SK-N-MC (cell line): Measurements from ENCODE around the gene MARVELD3.

Source experiments
- DNase-seq: peaks from one replicate; pipeline ENCODE4 v3.0.0-alpha.2; 2011; ENCODE audit warnings: low read depth, low spot score
- H3K27ac ChIP-seq: fragments of 200-600 bp; sonication (generic); 2 replicates; pipeline ENCODE4 v1.5.1; 2016; ENCODE audit warnings: mixed run types
- H3K36me3 ChIP-seq: fragments of 200-600 bp; sonication (generic); 2 replicates; pipeline ENCODE4 v1.6.1; 2017; ENCODE audit warnings: antibody characterized with exemption, low read length, mixed read lengths; ENCODE audit not compliant: insufficient read depth
- H3K4me3 ChIP-seq: fragments of 200-600 bp; sonication (generic); 2 replicates; pipeline ENCODE4 v1.5.1; 2016
- H3K9ac ChIP-seq: fragments of 200-600 bp; sonication (generic); 2 replicates; pipeline ENCODE4 v1.8.0; 2017; ENCODE audit warnings: mixed run types, mixed read lengths; ENCODE audit not compliant: insufficient read length
- H3K9me3 ChIP-seq: fragments of 200-600 bp; sonication (generic); 2 replicates; pipeline ENCODE4 v1.6.1; 2017; ENCODE audit warnings: low read depth, mild to moderate bottlenecking, antibody characterized with exemption, low read length, moderate library complexity, mixed read lengths
- EZH2 ChIP-seq: fragments of 200-600 bp; sonication (generic); IDR thresholded peaks from one replicate; pipeline ENCODE4 v1.6.1; 2017; ENCODE audit warnings: antibody characterized with exemption
- FOXP2 ChIP-seq: optimal IDR thresholded peaks from 2 replicates; pipeline ENCODE3; 2011; ENCODE audit warnings: mild to moderate bottlenecking, moderate library complexity; ENCODE audit not compliant: insufficient read depth; ENCODE audit errors: extremely low read length, control extremely low read depth
- POLR2AphosphoS5 ChIP-seq: IDR thresholded peaks from 2 replicates; pipeline ENCODE4 v1.6.1; 2012; ENCODE audit warnings: mild to moderate bottlenecking, low read depth, low read length, borderline replicate concordance

Gene MARVELD3

DNA sequence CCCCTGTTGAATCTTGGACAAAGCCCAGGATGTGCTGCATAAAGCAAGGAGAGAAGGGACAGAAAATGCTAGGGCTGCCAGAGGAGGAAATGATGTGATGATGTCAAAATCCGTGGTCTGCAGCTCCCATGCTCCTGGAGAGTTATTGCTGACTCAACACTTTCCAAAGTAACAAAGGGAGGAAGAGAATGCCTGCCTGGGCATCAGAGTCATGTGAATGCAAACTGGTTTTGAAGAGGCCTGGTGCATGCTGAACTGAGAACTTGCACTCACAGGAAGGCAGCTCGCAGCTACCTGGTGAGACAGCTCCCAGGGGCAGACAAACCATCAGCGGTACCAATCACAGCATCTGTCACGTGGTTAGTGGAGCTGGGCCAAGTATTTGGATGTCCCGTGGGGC, 2.8 kb downstream of the MARVELD3 start:
- Histone ChIP-seq H3K27ac (peak overlapping the region; percentile 49), H3K9ac (no peak overlapping the region), H3K9me3 (no peaks in the 10 kb centered on the region), H3K4me3 (peak overlapping the region; percentile 9), H3K36me3 (no peaks in the 10 kb centered on the region)
- peak; percentile 10 for DNase-seq
- no peak for TF ChIP-seq EZH2
- no peak for TF ChIP-seq FOXP2
- TF ChIP-seq POLR2AphosphoS5: no peak

DNA sequence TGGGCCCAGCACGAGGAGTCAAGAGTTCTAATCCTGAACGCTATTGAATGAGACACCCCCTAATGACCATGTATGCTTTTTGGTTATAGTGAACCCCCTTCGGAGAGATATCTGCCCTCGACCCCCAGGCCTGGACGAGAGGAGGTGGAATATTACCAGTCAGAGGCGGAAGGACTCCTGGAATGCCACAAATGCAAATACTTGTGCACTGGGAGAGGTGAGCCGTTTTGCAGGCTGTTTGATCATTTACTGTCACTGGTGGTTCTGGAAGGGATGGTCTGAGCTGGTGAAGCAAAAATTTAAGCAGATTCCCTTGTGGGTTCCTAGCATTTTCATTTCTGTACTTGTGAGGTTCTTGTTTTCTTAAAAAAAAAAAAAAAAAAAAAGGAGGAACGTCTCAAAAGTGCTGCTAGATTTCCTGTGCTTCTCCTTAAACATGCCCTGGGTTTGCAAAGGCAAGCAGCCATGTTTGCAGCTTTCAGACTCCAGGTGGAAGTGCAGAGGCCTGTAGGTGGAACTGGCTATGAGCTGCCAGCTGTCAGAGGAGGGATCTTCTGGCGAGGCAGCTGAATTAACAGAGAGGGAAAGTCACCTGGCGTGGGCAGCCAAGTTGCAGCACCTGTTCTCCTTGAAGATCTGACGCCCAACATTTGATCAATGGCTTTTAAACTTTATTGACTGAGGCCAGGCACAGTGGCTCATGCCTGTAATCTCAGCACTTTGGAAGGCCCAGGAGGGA, 3.5 kb downstream of the MARVELD3 start:
- no peak overlapping the region for H3K9ac ChIP-seq
- TF ChIP-seq FOXP2 (no peak), EZH2 (no peak), POLR2AphosphoS5 (no peak)

GRCh38 chr16:71630808-71631207, 4.8 kb downstream of the MARVELD3 start:
- Histone ChIP-seq H3K9ac (no peak overlapping the region), H3K27ac (no peak overlapping the region), H3K4me3 (no peak overlapping the region), H3K36me3 (no peaks in the 10 kb centered on the region), H3K9me3 (no peaks in the 10 kb centered on the region)
- no peak for TF ChIP-seq FOXP2
- TF ChIP-seq POLR2AphosphoS5: no peak
- TF ChIP-seq EZH2: no peak
- DNase-seq: no peak

More for the DNA sequence above, 3.5 kb downstream of the MARVELD3 start:
- Histone ChIP-seq H3K9me3 (no peaks in the 10 kb centered on the region), H3K27ac (peak overlapping the region; percentile 49; the same call in 1 of the 2 replicates), H3K4me3 (peak overlapping the region; percentile 9), H3K36me3 (no peaks in the 10 kb centered on the region)
- DNase-seq: no peak

DNA sequence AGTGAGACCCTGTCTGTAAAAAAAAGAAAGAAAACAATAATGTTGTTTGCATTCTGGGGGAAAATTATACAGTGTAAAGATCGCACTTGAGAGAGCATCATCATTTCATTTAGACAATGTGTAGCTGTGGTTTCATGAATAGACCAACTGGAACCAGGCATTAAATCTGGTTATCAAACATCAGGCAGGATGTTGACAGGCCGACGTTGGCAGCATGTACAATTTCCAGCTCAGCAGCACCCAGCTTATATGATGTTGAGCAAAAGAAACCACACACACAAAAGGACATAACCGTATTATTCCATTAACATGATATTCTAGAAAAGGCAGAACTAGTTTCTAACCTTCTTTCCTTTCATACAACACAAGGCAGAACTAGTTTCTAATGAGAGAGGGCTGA, 5.8 kb downstream of the MARVELD3 start:
- no peak for TF ChIP-seq EZH2
- TF ChIP-seq FOXP2: no peak
- TF ChIP-seq POLR2AphosphoS5: no peak

DNA sequence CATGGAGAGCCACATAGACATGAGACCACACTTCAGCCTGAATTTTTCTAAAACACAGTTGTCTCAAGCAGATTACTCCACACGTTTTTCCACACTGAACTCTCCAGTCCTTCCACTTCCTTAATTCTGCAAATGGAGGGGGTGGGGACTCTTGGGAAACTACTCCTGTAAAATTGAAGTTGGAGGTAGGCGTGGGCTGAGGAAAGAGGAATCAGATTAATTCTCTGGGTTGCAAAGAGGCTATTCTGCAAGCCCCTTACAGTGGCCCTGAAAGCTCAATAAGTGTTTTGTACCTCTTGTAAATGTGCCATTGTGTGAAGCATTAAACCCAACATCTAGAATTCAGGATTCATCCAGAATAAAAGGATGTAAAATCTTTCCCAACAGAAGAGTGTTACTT, 9.6 kb downstream of the MARVELD3 start:
- Histone ChIP-seq H3K9ac (no peak overlapping the region), H3K27ac (no peak overlapping the region), H3K36me3 (no peaks in the 10 kb centered on the region), H3K4me3 (no peak overlapping the region), H3K9me3 (no peaks in the 10 kb centered on the region)
- TF ChIP-seq FOXP2 (no peak), POLR2AphosphoS5 (no peak), EZH2 (no peak)
- no peak for DNase-seq

More for the DNA sequence above, 5.8 kb downstream of the MARVELD3 start:
- H3K9ac ChIP-seq: no peak overlapping the region
- peak overlapping the region; percentile 25; the same call in 1 of the 2 replicates for H3K27ac ChIP-seq
- no peaks in the 10 kb centered on the region for H3K9me3 ChIP-seq
- no peak for DNase-seq
- H3K4me3 ChIP-seq: no peak overlapping the region
- no peaks in the 10 kb centered on the region for H3K36me3 ChIP-seq

DNA sequence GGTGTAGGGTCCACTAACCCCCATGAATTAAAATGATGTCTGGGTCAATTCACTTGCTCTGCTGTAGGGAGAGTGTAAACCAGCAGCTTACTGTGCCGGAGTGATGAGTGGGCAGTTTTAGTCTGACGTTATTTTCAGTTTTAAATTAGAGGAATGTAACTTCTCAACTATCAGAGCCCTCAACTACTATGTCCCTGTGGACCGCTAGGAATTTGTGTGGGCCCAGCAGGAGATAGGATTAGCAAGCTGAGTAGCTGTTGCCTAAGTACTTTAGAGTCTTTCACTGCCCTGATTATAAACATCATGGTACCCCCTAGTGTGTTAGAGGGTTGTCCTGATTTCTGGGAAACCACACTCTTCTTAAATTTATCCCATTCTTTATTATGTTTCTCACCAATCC, 11.4 kb downstream of the MARVELD3 start:
- H3K27ac ChIP-seq: peak overlapping the region; percentile 87
- DNase-seq: peak; percentile 66

DNA sequence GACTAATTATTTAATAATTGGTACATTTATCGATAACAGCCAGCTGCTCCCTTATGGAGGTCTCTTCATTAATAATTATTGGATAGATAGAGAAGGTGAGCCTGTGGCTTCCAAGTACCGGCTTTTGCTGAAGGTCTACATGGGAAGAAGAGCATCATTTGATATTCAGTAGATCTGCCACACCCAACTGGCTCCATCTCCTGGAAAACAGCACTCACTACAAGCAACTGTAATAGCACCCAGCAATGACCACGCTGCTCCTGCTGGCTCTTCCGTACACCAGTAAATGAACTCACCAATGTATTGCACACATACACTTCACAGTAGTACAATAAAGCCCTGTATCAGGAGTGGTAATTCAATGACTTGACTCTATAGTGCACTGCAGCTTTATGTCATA, 19.5 kb downstream of the MARVELD3 start:
- H3K9ac ChIP-seq: no peak overlapping the region
- no peak for DNase-seq
- TF ChIP-seq FOXP2 (no peak), EZH2 (no peak), POLR2AphosphoS5 (no peak)
- no peak overlapping the region for H3K4me3 ChIP-seq
- H3K27ac ChIP-seq: no peak overlapping the region
- H3K9me3 ChIP-seq: no peaks in the 10 kb centered on the region
- peaks cover 6% of the 10 kb centered on the region; the same call in 1 of the 2 replicates for H3K36me3 ChIP-seq

More for the DNA sequence above, 11.4 kb downstream of the MARVELD3 start:
- no peak for TF ChIP-seq POLR2AphosphoS5
- Histone ChIP-seq H3K9me3 (no peaks in the 10 kb centered on the region), H3K36me3 (no peaks in the 10 kb centered on the region), H3K9ac (no peak overlapping the region), H3K4me3 (peak overlapping the region; percentile 40; the same call in 1 of the 2 replicates)

DNA sequence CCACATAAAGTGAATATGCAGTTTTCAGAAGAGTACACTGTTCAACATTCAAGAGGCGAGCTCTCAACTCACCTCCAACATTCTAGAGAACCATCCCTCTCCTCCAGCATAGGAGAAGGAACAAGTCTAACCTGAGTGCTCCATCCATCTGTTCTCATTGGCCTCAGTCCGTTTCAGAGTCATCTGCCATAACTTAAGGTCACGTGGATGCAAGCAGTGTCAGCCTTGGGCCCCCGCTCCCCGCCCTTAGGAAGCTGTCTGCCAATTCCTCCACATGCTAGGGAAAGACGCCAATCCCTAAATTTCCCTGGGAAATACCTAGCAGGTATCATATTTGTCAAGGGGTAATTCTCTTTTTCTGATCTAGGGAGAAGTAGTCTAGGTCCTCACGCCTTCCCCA, 21.4 kb downstream of the MARVELD3 start:
- H3K36me3 ChIP-seq: peaks cover 6% of the 10 kb centered on the region; the same call in 1 of the 2 replicates
- DNase-seq: no peak
- no peaks in the 10 kb centered on the region for H3K9me3 ChIP-seq
- H3K4me3 ChIP-seq: no peak overlapping the region
- H3K9ac ChIP-seq: no peak overlapping the region
- no peak overlapping the region for H3K27ac ChIP-seq
- TF ChIP-seq FOXP2: no peak
- TF ChIP-seq EZH2: no peak
- TF ChIP-seq POLR2AphosphoS5: no peak
